Hematopoietic multipotent progenitor cell treated with erythropoietin and hydrocortisone succinate and interleukin-3 and kit ligand, for 4 days (in vitro differentiated cells): ENCODE measurements around the gene CAPZB.
A peak's percentile ranks its signal among the peaks of the same experiment; 100 is the strongest.
"Not testable (repeated sequence)": the region's sequence is repeated elsewhere in the genome, so short reads cannot be mapped to it uniquely, and the experiment has no call there.

Experiments
- DNase-seq: peaks from one replicate; pipeline ENCODE4 v3.0.0-alpha.2; 2015

The CAPZB gene

GRCh38 chr1:19305880-19306279 is 179.5 kb downstream of the CAPZB start:
- DNase-seq = no peak

GRCh38 chr1:19304081-19304480 is 181.3 kb downstream of the CAPZB start:
- DNase-seq = not testable (repeated sequence)

- no peak for DNase-seq
Measured at GRCh38 chr1:19300211-19300610, 185.1 kb downstream of the CAPZB start.

- no peak for DNase-seq
Measured at GRCh38 chr1:19294638-19295037, 190.7 kb downstream of the CAPZB start.

GRCh38 chr1:19289244-19289643 is 196.1 kb downstream of the CAPZB start:
- peak; percentile 8 for DNase-seq
